K562 (cell line): ENCODE results near the gene ERAL1. TPM values are rescaled to one million over a fixed set of nuclear protein-coding genes. Genes with fewer than 3 reads are reported as not detected.

ENCODE experiments used
- ARID1B ChIP-seq: fragments of 450-650 bp; IDR thresholded peaks from 2 replicates; pipeline ENCODE4 v1.6.1; 2016; ENCODE audit warnings: antibody characterized with exemption, mild to moderate bottlenecking, inconsistent platforms
- ATF1 ChIP-seq, 2 experiments: fragments of 450-650 bp in 1 of 2; IDR thresholded peaks; 2 replicates each; pipeline ENCODE4 v1.6.1; 2016; ENCODE audit warnings: missing compliant biosample characterization in 1 of 2, missing genetic modification characterization in 1 of 2
- GABPB1 ChIP-seq: sonication (generic); formaldehyde crosslinking; IDR thresholded peaks from 2 replicates; pipeline ENCODE4 v1.8.0; 2022; ENCODE audit warnings: mild to moderate bottlenecking, missing genetic modification reagents
- HNRNPH1 ChIP-seq: fragments of 200-400 bp; formaldehyde crosslinking; optimal IDR thresholded peaks from 2 replicates; pipeline ENCODE3; 2017; ENCODE audit warnings: low read depth, mild to moderate bottlenecking, low read length, moderate library complexity
- MAFG ChIP-seq: fragments of 450-650 bp; conservative IDR thresholded peaks from 2 replicates; pipeline ENCODE4 v1.6.1; 2016; ENCODE audit warnings: missing genetic modification characterization, missing compliant biosample characterization
- MCM3 ChIP-seq: fragments of 450-650 bp; IDR thresholded peaks from 2 replicates; pipeline ENCODE4 v1.6.1; 2016
- MTA3 ChIP-seq: fragments of 450-650 bp; formaldehyde crosslinking; IDR thresholded peaks from 2 replicates; pipeline ENCODE4 v1.6.1; 2017; ENCODE audit warnings: mild to moderate bottlenecking, borderline replicate concordance
- MTF1 ChIP-seq: fragments of 250-450 bp; sonication (Bioruptor Pico); IDR thresholded peaks from 2 replicates; pipeline ENCODE4 v1.9.0; 2021; ENCODE audit warnings: moderate library complexity, mild to moderate bottlenecking, inconsistent platforms, borderline replicate concordance
- POLR3A ChIP-seq: IDR thresholded peaks from 2 replicates; pipeline ENCODE4 v1.6.1; 2011; ENCODE audit warnings: borderline replicate concordance, mild to moderate bottlenecking, moderate library complexity; ENCODE audit not compliant: insufficient read length, insufficient read depth; ENCODE audit errors: extremely low read depth
- PYGO2 ChIP-seq: fragments of 450-650 bp; IDR thresholded peaks from 2 replicates; pipeline ENCODE4 v1.6.1; 2016; ENCODE audit warnings: mild to moderate bottlenecking, missing genetic modification characterization, moderate library complexity, missing compliant biosample characterization
- ZNF165 ChIP-seq: fragments of 250-450 bp; sonication (Bioruptor Pico); IDR thresholded peaks from 2 replicates; pipeline ENCODE4 v1.4.0; 2020; ENCODE audit warnings: borderline replicate concordance
- ZNF274 ChIP-seq: IDR thresholded peaks from 2 replicates; pipeline ENCODE4 v1.6.1; 2011; ENCODE audit warnings: low read depth, mild to moderate bottlenecking, low read length, moderate library complexity, borderline replicate concordance
- polyA plus RNA-seq, 8 experiments: library from polyadenylated mRNA; depleted of rRNA in 4 of 8; stranded (reverse) in 5 of 8; unstranded in 3 of 8; fragments of >200 nt; fragmentation: Nextera tagmentation in 2 of 8; fragmentation: Illumina TruSeq in 1 of 8; extraction: Ambion mirVana in 2 of 8; extraction: Trizol in 1 of 8; gene quantifications; 2 replicates each; pipeline versions ENCODE4 v1.2.1 to v1.2.3, GENCODE V29; 2011 to 2014; ENCODE audit warnings: inconsistent platforms in 1 of 8, missing spikeins in 1 of 8
- total RNA-seq, 7 experiments: library from RNA; depleted of rRNA in 6 of 7; stranded (reverse); fragments of >200 nt in 6 of 7; fragmentation: Illumina TruSeq in 2 of 7; extraction: Trizol in 2 of 7; gene quantifications; 2 replicates each; pipeline versions ENCODE4 v1.2.1 to v1.2.3, GENCODE V29; 2011 to 2021; ENCODE audit warnings: low replicate concordance in 1 of 7
- TF ChIP-seq, protein P1 (sequence below): fragments of 450-650 bp; IDR thresholded peaks from 2 replicates; pipeline ENCODE4 v1.6.1; 2016; ENCODE audit warnings: antibody characterized with exemption
- TF ChIP-seq, protein P2 (sequence below), 3 experiments: fragments of 200-800 bp in 1 of 3; fragments of 250-450 bp in 1 of 3; fragments of 450-650 bp in 1 of 3; sonication (Bioruptor Pico) in 1 of 3; sonication (Bioruptor generic) in 1 of 3; formaldehyde crosslinking in 1 of 3; IDR thresholded peaks; 2 replicates each; pipeline versions ENCODE4 v1.6.1 to v1.8.0; 2016 to 2022; ENCODE audit warnings: mild to moderate bottlenecking in 2 of 3, missing genetic modification characterization in 2 of 3, missing compliant biosample characterization in 1 of 3, moderate library complexity in 1 of 3
- TF ChIP-seq, protein P3 (sequence below): fragments of 450-650 bp; IDR thresholded peaks from 2 replicates; pipeline ENCODE4 v1.6.1; 2014; ENCODE audit warnings: low read depth, mild to moderate bottlenecking, moderate library complexity, borderline replicate concordance
- TF ChIP-seq, protein P4 (sequence below), 3 experiments: fragments of 200-800 bp in 1 of 3; sonication (Bioruptor generic) in 1 of 3; sonication (generic) in 1 of 3; formaldehyde crosslinking in 1 of 3; IDR thresholded peaks; 2 replicates each; pipeline versions ENCODE4 v1.6.1 to v1.8.0; 2016 to 2022; ENCODE audit warnings: mild to moderate bottlenecking in 2 of 3, missing compliant biosample characterization in 2 of 3, missing genetic modification characterization in 2 of 3, missing genetic modification reagents in 1 of 3

The ERAL1 gene
- total and polyA plus RNA-seq, 9 of the 15 experiments (the other 6 are each of a cell fraction or from before 2014, with no cell fraction given) = 37.5 to 351 (median 106) TPM

DNA sequence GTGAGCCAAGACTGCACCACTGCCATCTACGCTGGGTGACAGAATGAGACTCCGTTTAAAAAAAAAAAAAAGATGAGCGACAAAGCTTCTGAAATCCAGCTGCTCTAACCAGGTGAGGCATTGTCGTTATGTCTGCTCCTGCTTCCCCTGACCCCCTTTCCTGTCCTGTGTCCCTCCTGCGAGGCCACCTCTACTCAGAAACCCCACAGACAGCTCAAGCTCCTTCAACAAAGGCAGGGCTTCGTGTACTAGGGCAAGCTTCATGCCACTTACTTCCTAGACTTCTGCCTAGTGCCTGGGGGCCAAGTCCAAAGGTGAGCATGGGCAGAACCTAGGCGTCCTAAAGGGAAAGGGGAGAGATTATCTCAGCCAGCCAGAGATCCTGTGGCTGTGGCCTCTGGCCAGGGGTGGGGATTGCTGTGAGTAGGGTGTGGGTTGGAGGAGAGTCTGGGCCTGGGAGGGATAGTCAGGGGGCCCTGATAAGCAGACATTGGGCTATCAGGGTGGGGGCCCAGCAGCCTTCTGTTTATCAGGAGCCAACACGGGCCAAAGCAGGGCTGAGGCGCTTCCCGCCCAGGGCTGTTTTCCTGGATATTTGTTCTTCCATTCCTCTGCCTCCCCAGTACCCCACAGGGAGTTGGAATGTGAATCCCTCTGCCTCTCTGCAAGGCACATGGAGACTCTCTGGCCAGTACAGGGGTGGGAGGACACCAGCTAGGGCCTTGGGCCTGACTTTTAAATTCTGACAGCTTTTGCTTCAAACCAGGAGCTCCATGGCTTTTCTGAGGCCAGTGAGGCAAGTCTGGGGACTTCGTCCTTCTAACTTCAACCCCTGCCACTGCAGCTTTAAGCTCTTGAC, 10.4 kb downstream of the ERAL1 start (continued):
- TF ChIP-seq MTA3 (peak; percentile 94), ZNF274 (peak; percentile 90), MAFG (no peak), HNRNPH1 (no peak), ZNF165 (CRISPR knock-in tag) (no peak), ARID1B (peak; percentile 100), POLR3A (no peak), MCM3 (no peak), PYGO2 (tag) (0 out of 2 replicates have a peak, but pooled peaks have one; percentile 66), MTF1 (CRISPR knock-in tag) (no peak; the same call in 1 of the 2 replicates), GABPB1 (CRISPR knock-in tag) (0 out of 2 replicates have a peak, but pooled peaks have one; percentile 60), ATF1 (CRISPR knock-in tag; IDR thresholded peaks at IDR 0.05) (no peak), ATF1 (tag; IDR thresholded peaks at IDR 0.05) (peak; percentile 67)
- TF ChIP-seq, protein P1, sequence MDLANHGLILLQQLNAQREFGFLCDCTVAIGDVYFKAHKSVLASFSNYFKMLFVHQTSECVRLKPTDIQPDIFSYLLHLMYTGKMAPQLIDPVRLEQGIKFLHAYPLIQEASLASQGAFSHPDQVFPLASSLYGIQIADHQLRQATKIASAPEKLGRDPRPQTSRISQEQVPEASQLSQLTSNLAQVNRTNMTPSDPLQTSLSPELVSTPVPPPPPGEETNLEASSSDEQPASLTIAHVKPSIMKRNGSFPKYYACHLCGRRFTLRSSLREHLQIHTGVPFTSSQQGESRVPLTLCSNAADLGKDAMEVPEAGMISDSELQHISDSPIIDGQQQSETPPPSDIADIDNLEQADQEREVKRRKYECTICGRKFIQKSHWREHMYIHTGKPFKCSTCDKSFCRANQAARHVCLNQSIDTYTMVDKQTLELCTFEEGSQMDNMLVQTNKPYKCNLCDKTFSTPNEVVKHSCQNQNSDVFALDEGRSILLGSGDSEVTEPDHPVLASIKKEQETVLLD = peak; percentile 93
- TF ChIP-seq, protein P2, sequence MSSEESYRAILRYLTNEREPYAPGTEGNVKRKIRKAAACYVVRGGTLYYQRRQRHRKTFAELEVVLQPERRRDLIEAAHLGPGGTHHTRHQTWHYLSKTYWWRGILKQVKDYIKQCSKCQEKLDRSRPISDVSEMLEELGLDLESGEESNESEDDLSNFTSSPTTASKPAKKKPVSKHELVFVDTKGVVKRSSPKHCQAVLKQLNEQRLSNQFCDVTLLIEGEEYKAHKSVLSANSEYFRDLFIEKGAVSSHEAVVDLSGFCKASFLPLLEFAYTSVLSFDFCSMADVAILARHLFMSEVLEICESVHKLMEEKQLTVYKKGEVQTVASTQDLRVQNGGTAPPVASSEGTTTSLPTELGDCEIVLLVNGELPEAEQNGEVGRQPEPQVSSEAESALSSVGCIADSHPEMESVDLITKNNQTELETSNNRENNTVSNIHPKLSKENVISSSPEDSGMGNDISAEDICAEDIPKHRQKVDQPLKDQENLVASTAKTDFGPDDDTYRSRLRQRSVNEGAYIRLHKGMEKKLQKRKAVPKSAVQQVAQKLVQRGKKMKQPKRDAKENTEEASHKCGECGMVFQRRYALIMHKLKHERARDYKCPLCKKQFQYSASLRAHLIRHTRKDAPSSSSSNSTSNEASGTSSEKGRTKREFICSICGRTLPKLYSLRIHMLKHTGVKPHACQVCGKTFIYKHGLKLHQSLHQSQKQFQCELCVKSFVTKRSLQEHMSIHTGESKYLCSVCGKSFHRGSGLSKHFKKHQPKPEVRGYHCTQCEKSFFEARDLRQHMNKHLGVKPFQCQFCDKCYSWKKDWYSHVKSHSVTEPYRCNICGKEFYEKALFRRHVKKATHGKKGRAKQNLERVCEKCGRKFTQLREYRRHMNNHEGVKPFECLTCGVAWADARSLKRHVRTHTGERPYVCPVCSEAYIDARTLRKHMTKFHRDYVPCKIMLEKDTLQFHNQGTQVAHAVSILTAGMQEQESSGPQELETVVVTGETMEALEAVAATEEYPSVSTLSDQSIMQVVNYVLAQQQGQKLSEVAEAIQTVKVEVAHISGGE (CRISPR knock-in tag; IDR thresholded peaks at IDR 0.05) = peak in 1 of 3 experiments; percentile 89; a peak in 2 of 6 replicates
- TF ChIP-seq, protein P3, sequence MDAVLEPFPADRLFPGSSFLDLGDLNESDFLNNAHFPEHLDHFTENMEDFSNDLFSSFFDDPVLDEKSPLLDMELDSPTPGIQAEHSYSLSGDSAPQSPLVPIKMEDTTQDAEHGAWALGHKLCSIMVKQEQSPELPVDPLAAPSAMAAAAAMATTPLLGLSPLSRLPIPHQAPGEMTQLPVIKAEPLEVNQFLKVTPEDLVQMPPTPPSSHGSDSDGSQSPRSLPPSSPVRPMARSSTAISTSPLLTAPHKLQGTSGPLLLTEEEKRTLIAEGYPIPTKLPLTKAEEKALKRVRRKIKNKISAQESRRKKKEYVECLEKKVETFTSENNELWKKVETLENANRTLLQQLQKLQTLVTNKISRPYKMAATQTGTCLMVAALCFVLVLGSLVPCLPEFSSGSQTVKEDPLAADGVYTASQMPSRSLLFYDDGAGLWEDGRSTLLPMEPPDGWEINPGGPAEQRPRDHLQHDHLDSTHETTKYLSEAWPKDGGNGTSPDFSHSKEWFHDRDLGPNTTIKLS = peak; percentile 66
- TF ChIP-seq, protein P4, sequence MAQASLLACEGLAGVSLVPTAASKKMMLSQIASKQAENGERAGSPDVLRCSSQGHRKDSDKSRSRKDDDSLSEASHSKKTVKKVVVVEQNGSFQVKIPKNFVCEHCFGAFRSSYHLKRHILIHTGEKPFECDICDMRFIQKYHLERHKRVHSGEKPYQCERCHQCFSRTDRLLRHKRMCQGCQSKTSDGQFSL (CRISPR knock-in tag; IDR thresholded peaks at IDR 0.05) = no peak
- TF ChIP-seq, protein P4 (tag; IDR thresholded peaks at IDR 0.05) = 0 out of 4 replicates have a peak, but pooled peaks of 1 of the 2 experiments have one; percentile 15
